Upper lobe of left lung (tissue), 4 donors: Measurements from ENCODE around the gene GDF11.

Experiments
- CTCF ChIP-seq, 6 experiments: fragments of 450-650 bp in 4 of 6; fragments of 200-600 bp in 2 of 6; sonication (generic) in 2 of 6; IDR thresholded peaks; one replicate each; pipeline ENCODE4 v1.5.1; 2016 to 2019; ENCODE audit warnings: antibody characterized with exemption in 6 of 6
- EP300 ChIP-seq, 4 donors: sonication (generic); formaldehyde crosslinking; IDR thresholded peaks; one replicate each; pipeline ENCODE4 v1.5.1; 2017; ENCODE audit warnings: antibody characterized with exemption in 4 of 4, control low read depth in 2 of 4

GRCh38 chr12:55698965-55699364, 44.0 kb upstream of the GDF11 start:
- TF ChIP-seq CTCF (IDR thresholded peaks at IDR 0.05), result no peak
- no peak for TF ChIP-seq EP300 (IDR thresholded peaks at IDR 0.05)
